Inferior parietal cortex (tissue), 1 donor: Measurements from ENCODE around the gene SRGN.
"Not testable (repeated sequence)": the region's sequence is repeated elsewhere in the genome, so short reads cannot be mapped to it uniquely, and the experiment has no call there.

Source experiments
- DNase-seq: peaks from one replicate; pipeline ENCODE4 v3.0.0-alpha.2; 2016; ENCODE audit errors: extremely low spot score

SRGN gene

DNA sequence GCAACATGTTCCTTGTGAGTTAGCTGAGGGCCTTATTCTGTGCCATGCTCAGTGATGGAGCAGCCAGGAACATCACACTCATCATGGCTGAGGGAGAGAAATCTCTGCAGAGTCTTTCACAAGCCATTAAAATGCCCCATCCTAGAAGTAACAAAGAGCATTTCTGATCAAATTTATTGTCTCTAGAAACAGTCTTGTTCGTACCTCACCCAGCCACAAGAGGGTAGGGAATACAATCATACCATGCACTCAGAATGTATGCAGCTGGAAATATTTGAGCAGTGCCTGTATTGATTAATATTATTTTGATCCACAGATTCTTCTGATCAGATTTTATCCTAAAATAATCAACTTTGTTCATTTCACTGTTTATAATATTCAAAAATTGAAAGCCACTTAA is 53.4 kb downstream of the SRGN start:
- no peak for DNase-seq

DNA sequence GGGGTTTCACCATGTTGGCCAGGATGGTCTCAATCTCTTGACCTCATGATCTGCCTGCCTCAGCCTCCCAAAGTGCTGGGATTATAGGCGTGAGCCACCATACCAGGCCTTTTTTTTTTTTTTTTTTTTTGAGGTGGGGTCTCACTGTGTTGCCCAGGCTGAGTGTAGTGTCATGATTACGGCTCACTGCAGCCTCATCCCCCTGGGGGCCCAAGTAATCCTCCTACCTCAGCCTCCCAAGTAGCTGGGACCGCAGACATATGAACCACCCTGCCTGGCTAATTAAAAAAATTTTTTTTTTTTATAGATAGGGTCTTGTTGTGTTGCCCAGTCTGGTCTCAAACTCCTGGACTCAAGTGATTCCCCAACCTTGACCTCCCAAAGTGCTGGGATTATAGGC is 54.2 kb downstream of the SRGN start:
- DNase-seq = not testable (repeated sequence)

- no peak for DNase-seq
Observed at GRCh38 chr10:69142983-69143382, 55.1 kb downstream of the SRGN start.

DNA sequence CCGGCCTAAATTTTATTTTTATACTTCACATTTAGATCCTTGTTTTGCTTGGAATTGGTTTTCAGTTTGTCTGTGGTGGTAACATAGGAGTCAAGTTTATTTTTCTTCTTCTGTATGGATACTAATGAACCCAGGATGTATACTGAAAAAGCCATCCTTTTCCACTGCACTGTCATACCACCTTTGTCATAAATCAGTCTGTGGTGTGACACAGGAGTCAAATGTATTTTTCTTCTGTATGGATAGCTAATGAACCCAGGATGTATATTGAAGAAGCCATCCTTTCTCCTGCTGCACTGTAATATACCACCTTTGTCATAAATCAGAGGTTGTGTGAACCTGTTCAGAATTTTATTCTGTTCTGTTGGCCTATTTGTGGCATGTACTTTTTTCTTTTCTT is 57.4 kb downstream of the SRGN start:
- no peak for DNase-seq

DNA sequence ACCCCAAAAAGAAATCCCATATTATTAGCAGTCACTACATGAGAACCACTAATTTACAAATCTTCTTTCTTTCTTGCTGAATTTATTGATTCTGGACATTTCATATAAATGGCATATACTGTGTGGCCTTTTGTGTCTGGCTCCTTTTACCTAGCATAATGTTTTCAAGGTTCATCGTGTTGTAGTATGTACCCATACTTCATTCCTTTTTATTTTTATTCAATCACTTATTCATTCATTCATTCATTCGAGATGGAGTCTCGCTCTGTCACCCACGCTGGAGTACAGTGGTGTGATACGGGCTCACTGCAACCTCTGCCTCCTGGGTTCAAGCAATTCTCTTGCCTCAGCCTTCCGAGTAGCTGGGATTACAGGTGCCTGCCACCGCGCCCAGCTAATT is 58.0 kb downstream of the SRGN start:
- DNase-seq = no peak

GRCh38 chr10:69146759-69147158 is 58.9 kb downstream of the SRGN start:
- DNase-seq = no peak

- no peak for DNase-seq
Observed at GRCh38 chr10:69151984-69152383, 64.1 kb downstream of the SRGN start.

DNA sequence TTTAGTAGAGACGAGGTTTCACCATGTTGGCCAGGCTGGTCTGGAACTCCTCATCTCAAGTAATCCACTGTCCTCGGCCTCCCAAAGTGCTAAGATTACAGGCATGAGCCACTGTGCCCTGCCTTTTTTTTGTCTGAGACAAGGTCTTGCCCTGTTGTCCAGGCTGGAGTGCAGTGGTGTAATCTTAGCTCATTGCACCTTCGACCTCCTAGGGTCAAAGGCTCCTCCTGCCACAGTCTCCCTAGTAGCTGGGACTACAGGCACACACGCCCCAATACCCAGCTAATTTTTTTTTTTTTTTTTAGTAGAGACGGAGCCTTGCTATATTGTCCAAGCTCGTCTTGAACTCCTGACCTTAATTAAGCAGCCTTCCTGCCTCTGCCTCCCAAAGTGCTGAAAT is 65.3 kb downstream of the SRGN start:
- no peak for DNase-seq
